NCI-H146 treated with DMSO at 0.1 percent for 48 hours (cell line): ENCODE results near the gene SLIT3.

Source experiments
- DNase-seq: peaks from one replicate; lab custom pipeline; 2025; ENCODE audit not compliant: unreplicated experiment; lab: John Stamatoyannopoulos, UW

SLIT3 gene

DNA sequence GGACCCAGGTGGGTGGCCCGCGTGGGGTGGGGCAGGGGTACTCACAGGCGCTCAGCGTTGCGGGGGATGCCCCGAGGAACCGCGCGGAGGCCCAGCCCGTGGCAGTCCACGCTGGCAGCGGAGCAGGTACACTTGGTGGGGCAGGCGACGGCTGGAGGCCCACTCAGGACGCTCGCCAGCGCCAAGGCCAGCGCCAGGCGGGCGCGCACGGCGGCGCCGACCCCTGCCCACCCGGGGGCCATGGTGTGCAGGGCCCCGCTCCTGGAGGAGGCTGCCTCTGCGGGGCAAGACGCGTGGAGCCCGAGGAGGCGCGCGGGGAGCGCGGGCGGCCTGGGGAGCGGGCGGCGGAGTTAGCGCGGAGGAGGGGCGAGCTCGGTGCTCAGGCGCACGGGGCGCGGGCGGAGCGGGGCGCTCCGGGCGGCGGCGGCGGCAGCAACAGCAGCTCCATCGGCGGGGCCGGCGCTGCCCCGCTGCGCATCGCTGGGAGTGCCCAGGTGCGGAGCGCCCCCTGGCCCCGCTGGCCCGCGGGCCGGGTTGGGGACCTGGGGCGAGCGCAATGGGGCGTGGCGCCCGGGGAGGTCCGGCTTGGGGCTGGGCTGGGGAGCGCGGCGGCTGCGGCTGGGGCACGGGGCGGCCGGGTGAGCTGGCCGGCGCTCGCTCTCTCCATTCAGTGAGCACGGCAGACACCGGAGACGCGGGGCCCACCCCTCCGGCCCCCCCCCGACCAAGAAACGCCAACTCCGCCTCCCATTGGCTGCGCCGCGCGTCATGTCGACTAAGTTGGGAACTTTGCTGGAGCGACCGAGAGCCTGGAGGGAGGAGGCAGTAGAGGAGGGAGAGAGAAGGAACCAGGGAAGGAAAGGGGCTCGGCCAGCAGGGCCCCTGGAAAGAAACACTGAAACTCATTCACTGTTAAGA is at the start of gene SLIT3:
TSS of gene SLIT3 (minus strand) at position 672 of the 918 bp plus-strand sequence. CDS start at position 242, 430 bp downstream.
- DNase-seq, result no peak

DNA sequence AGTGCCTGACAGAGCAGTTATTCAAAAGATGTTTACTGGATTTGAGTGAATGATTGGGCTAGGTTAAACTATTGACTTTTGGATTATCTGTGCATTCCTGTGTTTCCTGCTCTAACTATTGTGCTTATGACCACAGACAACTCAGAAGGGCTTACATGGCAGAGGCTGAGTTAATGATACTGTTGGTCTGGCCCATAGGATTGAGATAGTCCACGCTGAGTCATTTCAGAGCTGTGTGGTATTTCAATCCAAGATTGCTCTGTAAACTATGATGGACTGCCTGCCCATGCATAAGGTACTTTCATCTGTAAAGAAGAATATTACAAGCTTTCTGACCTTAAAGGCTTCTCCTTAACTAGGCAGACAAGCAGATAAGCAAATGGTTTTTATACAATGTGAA is 49.1 kb upstream of the SLIT3 start:
- no peak for DNase-seq

DNA sequence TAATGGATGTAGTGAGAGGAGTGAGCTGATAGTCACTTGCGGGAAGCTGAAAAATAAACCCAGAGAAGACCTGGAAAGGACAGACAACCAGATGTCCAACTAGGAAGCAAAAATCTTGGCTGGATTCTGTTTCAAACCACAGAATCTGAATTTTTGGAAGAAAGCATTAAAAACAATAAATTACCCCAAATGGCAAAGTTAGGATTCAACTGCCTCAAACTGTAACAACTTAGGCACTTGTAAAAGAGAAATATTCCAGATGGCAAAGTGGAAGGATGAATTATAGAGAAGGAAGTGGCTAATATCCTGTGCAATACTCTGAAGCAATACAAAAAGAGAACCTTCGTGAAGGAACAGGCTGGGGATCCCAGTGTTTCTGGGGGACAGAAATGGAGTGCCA is 46.8 kb upstream of the SLIT3 start:
- DNase-seq, result no peak

DNA sequence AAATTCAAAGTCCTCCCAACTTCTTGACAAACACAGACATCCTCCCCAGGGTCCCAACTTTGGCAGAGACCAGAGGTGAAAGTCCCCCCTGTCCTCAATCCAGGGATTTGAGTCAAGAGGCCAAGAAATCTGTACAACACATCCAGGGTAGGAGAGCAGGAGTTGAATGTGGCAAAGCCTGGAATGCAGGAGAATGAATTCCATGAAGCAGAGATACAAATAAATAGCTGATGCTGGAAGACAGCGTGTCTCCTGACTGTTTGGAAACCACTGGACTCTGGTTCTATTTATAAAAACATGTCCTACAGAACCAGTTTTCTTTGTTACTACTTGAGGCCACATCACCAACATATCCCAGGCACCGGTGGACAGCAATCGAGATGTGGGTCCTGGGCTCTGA is 43.7 kb upstream of the SLIT3 start:
- no peak for DNase-seq

DNA sequence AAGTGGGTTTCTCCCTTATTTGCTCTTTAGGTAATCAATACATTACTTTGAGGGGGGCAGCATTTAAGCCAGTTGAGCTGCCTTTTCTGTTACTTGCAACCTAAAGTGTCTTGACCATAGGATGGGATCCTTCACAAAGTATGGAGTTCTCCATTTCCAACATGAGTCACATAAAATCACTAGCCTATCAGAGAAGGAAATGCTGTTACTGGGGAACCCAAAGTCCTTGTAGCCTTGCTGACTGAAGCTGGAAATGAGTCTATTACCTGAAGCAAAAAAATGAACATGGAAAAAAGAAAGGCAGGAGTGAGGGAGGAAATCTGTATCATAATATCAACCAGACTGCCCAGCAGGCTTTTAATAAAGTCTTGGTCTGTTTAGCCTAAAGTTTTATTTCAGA is 42.8 kb upstream of the SLIT3 start:
- no peak for DNase-seq

DNA sequence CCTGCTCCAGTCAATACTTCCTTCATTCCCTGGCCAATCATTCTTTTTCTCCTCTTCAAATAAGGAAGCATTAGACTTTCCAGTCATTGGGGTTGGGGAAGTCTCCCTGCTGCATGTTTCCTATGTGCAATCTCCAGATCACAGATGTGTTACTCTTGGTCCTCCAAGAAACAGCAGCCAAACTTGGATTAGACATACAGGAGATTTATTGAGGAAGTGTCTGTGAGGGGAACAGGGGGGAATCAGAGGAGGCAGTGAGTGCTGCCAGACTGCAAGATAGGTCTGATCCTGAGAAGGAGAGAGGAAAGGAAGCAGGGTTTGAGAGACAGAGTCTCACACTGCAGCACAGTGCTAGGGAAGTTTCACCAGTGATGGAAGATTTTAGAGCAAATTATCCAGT is 40.6 kb upstream of the SLIT3 start:
- DNase-seq, result no peak

DNA sequence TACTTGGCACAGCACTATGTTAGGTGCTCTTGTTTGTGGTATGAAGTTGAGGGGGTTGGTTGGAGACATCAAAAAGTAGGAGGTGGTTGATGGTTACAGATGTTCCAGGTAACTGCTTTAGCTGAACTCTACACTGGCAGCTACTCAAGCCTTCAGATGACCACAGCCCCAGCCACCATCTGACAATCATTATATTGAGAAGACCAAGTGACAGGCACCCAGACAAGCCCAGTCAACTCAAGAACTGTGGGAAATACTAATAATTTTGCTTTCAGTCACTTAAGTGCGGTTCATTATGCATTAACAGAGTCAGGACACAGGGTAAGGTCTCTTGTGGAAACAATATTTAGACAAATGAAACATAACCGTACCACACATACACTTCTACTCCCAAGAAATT is 38.9 kb upstream of the SLIT3 start:
- DNase-seq, result no peak

DNA sequence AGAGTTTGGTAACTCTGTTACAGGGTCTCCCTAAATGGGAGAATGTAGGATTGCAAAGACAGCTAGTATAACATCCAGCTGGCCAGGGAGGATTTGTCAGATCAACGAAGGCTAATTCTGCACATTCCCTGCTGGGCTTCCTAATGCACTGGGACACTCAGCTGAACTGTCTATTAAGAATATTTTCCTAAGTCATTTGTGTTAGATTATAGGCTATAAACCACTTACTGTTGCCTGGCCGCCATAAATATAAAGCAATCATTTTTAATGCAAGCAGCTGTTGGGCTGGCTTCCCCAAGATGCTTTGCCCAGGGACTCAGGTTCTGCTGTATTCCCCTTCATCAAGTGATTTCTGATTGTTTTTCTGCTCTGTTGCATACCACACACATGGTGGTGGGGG is 35.3 kb upstream of the SLIT3 start:
- no peak for DNase-seq

DNA sequence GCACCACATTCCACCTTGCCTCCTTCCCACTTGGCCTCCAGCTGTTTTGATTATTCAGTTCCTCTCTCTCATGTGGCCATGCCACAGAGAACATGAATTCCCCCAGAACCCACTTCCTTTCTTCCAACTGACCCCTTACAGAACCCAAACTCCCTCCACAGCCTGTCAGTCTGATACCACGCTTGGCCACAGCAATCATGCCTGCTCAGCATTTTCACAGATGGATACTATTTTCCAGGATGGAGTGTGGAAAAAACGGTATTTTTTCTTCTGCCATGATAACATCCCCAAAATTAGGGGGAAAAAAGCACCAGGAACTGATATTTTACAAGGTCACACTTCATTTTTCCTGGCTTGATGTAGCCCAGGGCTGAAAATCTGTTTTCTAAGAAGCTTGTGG is 34.9 kb upstream of the SLIT3 start:
- no peak for DNase-seq

DNA sequence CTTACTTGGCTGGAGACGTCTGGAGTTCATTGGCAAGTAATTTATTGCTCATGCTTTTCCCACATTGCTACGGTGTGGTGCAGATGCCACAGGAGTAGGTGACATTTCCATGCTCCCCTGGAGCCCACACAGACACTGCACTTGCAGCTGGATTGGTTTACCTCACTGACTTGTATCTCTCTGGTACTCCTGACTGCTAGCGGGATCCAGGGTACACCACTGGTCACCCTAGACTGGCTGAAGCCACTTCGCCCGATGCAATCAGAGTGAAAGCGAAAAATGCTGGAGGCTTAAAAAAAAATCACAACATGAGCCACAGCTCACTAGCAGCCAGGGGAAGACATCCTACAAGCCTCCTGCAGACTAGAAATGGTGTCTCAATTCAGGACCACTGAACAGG is 32.6 kb upstream of the SLIT3 start:
- no peak for DNase-seq

DNA sequence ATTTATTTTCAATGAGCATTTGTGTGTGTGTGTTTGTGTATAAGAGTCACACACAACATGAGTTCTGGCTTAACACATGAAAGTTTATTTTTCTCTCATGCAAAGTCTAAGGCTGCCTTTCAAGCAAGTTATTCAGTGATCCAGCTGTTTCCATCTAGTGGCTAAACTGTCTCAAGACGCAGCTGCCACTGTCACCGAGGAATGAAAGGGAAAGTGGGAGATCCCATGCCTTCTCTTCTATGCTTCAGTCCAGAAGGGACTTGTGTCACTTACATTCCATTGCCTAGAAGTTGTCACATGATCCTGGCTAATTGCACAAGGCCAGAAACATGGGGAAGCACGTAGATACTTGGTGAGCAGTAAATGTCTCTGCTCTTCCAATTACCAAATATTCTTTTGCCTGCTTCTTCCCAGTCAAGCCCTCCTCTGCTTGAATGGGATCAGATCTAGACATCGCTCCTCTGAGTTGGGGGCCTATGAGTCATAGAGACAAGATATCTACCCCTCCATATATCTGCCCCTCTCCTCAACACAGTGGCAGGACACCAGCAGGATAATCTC is 30.4 kb upstream of the SLIT3 start:
- DNase-seq, result no peak

DNA sequence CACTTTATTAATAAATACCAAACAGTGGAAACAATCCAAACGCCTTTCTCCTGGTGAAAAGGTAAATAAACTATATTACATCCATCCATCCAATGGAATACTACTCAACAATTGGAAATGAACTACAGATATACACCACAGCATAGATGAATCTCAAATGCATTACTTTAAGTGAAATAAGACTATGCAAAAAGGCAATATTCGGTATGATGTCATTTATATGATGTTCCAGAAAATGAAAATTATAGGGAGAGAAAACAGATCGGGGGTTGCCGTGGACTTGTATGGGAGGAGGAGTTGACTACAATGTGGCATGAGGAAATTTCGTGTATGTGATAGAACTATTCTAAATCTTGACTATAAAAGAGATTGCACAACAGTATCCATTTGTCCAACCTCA is 27.5 kb upstream of the SLIT3 start:
- DNase-seq, result no peak

DNA sequence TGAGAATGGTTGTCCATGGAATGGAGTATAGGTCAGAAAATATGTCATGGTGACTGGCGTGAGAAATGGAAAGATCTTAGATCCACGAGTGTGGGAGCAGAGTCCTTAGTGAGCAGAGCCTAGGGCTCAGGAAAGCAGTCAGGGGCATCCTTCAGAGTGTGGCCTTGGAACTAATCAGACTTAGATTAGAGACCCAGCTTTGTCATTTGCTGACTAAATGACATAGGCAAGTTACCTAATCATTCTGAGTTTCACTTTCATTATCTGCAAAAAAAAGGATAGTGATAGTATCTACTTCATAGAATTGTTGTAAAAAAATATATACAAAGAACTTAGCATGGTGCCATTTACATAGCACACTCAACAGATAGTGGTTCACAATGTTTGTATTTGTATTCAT is 24.3 kb upstream of the SLIT3 start:
- DNase-seq, result no peak

DNA sequence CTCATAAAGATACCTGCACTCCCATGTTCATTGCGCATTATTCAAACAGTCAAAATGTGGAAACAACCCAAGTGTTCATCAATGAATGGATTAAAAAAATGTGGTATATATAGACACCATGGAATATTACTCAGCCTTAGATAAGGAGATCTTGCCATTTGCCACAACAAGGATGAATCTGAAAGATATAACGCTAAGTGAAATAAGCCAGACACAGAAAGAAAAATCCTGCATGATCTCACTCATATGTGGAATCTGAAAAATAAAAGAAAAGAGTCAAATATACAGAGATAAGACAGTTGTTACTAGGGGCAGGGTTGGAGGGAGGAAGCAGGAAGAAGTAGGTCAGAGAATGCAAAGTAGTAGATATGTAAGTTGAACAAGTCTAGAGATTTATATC is 17.6 kb upstream of the SLIT3 start:
- DNase-seq, result no peak

DNA sequence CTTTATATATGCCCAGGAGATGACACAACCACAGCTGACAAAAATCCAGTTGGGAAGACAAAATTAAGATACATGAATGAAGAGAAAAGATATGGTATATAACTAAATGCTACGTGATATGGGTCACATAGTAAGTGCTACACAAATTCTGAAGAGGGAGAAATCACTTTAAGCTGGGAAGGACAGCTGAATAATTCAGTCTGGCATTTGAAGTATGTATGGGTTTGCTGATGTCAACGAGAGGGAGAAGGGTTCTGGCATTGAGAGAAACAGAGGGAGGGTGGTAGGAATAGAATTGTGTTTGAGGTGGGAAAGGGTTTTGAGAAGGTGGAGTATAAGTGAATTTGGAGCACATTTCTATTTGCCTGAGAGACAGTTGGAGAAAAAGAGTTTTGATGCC is 6.7 kb upstream of the SLIT3 start:
- DNase-seq, result no peak

DNA sequence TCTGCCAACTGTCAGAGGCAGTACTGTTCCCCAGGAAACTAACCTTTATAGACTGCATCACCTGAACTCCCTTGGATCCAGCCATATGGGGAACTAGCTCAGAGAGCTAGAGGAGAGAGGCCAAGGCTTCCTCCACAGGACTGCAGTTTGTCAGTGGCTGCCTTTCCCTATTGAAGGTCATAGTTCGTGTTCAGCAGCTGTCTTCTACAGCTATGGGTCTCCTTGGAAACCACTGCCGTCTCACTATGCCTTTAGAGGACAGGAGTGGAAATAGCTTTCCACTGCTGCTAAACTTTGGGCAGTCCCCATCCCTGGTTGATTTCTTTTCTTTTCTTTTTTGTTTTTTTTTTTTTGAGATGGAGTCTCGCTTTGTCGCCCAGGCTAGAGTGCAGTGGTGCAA is 4.4 kb upstream of the SLIT3 start:
- no peak for DNase-seq

DNA sequence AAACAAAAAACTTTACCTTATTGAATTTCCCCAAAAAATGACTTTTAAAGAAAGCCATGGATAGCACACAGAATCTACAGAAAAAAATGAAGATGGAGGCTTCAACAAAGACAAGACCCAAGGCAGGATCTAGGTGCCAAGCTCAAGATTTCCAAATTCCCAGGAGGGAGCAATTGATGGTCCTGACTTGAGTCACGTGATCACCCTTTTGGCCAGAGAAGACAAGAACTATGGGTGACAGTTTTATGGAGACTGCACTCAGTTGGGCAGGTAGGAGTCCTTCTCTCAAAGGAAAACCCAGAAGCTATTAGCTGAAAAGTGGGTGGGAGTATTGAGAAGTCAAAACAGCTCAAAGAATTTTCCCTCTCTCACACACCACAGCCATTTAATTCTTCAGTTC is 3.2 kb upstream of the SLIT3 start:
- DNase-seq, result no peak

DNA sequence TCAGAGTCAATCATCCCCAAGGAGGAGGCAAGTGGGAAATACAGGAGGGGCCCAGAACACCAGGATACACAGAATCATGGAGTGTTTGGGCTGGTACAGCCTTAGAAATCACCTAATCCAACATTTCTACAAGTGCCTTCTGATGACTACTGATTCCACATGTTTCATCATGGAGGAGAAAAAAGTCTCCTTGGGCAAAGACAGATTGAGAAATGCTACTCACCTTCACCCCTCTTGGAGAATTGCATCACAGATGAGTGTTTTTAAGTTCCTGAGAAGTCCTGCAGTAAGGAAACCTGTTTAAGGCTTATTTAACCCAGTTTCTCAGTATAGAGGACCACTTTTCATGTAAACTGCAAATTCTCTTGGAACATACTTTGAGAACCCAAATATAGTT is 2.2 kb upstream of the SLIT3 start:
- no peak for DNase-seq

DNA sequence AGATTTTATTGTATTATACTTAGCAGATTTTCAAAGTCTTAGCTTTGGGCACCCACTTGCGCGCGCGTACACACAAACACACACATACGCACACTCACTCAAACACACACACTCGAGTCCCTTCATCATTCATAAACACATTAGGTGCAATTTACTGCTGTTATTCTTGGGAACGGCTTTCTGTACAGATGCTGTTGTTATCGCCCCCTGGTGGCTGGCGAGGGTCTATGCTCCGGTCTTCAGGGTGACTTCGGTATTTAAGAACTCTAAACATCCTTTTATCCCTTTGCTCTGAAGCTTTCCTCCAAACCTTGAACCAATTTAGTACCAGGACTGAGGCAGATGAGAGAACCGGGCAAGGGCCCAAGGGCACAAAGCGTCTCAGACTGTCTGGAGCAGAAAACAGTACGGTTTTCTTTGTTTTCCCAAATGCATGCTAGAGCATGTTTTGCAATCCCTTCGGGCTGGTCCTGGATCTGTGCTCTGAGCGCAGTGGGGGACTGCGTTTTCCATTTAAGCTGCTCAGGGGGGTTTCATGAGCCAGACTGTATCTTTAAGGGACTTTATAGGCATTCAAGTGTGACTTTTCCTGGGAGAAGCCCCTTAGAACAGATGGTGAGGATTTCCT is 1.7 kb upstream of the SLIT3 start:
- DNase-seq, result no peak

DNA sequence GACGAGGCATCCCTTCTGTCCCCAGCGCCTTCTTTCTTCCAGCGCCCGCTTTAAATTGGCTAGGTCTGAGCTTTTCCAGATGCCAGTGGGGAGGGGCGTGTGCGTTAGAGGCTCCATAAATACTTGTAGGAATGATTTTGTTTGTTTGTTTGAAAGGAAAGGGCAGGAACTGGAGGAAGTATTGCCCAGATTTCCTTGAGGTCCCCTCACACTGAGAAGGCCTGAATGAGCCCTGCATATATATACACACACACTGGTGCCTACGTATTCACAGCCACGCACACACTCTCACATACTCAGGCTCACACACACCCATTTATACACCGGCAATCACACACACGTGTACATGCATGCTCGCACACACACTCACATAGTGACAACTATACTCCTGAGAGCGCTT is 1.0 kb upstream of the SLIT3 start:
- no peak for DNase-seq

DNA sequence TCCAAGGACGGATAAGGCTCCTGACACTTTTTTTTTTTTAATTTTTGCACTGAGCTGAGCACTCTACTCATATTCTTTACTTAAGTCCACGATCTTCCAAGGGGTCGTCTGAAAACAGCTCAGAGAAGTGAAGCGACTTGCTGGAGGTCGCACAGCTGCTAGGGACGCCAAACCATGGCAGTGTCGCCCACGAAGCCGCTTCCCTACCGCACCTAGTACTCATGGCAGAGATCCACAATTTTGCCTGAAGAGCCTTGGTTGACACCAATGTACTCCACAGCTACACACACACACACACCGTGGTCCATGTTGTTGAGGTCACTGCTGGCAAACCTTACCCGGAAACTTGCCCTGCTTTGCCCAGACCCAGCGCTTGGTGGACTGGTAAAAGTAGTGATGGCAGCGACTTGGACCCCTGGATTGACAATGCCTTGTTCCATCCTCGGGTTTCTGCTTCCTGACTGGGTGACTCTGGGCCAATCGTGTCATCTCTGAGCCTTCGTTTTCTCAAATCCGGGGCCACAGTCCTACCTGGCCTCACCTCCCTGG is 521 bp upstream of the SLIT3 start:
- no peak for DNase-seq
